ENCODE measurements around the gene KCNQ4.

KCNQ4 gene

DNA sequence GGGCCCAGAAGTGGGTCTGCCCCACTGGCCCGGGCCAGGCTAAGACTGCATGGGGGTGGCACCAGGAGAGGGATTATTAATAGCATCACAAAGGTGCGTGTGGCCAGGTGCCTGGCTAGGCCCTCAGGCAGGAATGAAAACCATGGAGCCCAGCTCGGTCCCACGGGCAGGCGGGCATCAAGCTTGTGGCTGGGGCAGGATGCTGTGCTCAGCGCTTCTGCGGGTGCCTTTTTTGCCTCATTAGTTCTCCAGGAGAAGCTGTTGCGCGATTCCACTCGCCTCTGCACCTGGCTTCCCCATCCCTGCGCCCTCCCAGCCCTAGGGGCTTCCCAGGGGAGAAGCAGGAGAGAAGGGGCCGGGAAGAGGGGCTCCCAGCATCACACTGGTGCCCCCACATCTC is 39.3 kb downstream of the KCNQ4 start:
- no peak for DNase-seq

GRCh38 chr1:40823345-40823744 is 39.8 kb downstream of the KCNQ4 start:
- no peak for DNase-seq

- DNase-seq, result no peak
These were observed 40.4 kb downstream of the KCNQ4 start for GRCh38 chr1:40823983-40824382.

DNA sequence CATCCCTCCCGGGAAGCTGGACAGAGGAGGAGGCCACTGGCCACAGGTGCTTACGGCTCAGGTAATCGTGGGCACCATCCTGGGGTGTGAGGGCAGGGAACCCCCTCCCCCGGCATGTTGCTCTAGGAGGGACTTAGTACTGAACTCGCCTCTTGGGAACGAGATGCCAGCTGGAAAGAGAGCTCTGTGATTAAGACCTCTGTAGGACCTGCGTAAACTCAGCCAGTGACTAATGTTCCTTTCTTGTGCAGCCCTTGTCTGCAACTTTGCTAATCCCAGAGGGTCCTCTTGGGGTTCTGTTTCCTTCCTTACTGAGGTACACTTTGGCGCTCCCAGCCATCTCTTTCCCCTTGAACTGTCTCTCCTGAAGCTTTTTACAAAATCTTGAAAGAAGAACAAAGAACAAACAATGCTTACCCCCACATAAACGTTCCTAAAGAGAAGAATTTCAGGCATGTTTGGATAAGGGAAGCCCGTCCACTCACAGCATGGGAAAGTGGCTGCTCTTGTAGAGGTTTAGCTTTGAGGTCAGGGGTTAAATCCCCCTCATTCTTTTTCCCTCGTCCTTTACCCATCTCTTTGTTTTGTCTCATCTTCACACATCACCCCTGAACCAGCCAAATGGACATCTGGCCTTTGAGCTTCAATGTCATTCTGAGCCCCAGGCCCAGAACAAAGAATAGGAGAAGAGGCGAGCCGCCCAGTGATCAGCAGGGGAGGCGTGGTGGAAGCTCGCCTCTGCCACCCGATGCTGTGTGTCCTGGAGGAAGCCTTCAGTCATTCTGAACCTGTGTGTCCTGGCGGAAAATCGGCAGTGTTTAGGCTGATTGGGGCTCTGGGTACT is 41.2 kb downstream of the KCNQ4 start:
- DNase-seq, result no peak

DNA sequence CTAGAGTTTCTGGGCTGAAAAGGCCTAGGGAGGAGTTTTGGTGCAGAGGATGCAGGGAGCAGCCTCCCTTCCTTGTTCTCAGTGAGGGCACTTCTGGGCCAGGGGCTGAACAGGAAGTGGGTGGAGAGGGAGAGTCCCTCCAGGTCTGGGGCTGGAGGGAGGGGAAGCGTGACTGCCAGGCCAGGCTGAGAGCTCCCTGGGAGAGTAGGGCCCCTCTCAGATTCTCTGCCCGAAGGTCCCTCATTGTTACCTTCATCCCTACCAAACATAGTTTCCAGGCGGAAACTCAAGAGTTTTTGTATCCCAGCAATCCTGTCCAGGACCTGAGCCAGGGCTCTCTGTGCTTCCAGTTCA is 41.8 kb downstream of the KCNQ4 start:
- DNase-seq, result no peak

GRCh38 chr1:40825996-40826395 is 42.4 kb downstream of the KCNQ4 start:
- peak in 1 of 2 experiments; percentile 24 for DNase-seq

DNA sequence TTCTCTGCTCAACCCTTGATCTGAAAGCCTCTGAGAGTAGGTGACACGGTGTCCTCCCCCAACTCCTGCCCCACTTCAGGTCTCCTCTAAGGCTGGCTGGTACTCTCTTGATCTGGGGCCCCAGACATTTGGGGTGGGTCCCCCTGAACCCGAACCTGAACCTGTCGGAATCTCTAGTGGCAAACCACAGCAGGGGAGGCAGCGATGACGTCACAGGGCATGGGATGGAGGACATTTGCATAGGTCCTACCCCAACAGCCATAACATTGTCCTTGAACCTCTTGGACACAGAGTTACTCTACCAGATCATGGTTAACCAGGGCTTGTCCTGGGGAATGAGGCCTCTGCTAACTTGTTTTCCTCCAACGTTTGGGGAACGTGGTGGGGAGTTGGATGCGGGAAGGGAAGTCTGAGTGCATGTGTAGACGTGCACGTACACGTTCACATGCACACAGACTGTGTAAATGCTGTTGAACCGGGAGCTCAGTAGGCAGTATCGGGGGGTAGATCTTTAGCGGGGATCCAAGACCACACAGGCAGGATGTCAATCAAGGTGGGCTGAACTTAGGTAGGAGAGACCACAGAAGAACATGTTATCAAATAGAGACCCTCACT is 46.2 kb downstream of the KCNQ4 start:
- DNase-seq, result no peak

DNA sequence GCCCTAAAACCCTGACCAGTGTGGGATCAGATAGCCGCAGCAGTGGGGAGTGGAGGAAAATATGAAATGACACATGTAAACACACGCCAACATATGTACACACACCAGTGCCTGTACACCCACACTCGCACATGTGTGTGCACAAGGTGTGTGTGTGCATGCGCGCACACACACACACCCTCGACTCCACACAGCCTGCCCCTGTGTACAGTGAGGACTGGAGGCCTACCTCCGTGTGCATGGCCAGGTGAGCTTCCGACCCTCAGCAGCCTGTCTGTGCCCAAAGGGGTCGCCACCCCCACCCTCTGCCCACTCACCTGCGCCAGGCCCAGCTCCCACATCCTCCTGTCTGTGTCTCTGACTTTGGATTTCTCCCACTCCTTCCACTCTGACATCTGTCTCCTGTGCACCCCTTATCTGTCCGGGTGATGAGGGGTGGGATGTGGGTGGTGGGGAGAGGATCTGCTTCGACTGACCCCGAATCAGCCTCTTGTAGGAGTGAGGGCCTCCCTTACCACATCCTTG is 46.9 kb downstream of the KCNQ4 start:
- DNase-seq, result no peak

GRCh38 chr1:40831001-40831732 is 47.6 kb downstream of the KCNQ4 start:
- DNase-seq, result no peak

DNA sequence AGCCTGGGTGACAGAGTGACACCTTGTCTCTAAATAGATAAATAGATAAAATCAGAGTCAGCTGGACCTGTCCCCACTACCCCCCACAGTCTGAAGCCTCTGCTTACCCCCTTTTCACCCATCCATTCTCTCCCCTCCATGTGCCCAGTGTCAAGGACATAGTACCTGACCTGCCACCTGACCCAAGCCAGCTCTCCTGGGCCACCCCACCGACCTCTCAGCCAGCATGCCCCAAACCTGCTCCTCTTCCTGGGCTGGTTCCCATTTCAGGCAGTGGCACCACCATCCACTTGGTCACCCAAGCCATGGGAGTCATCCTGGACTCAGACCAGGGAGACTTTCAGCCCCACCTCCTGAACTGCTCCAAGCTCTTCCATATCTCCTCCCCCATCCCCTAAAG is 50.4 kb downstream of the KCNQ4 start:
- no peak for DNase-seq

- no peak for DNase-seq
These were observed 51.5 kb downstream of the KCNQ4 start for GRCh38 chr1:40834968-40835545.

DNA sequence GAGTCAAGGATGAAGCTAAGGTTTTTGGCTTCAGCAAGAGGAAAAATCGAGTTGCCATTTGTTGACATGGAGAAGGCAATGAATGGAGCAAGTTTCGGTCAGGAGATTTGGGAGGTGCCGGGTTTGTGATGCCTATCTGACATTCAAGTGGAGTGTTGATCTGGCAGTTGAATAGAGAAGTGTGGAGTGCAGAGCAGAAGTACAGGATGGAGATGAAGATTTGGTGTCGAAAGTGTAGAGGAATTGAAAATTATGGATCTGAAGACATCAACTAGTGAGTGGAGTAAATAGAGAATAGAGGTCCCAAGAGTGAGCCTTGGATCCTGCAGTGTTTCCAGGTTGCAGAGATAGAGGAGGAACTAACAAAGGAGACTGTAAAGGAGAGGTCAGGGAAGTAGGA is 52.7 kb downstream of the KCNQ4 start:
- DNase-seq, result no peak

- no peak for DNase-seq
These were observed 54.0 kb downstream of the KCNQ4 start for GRCh38 chr1:40837601-40838000.

DNA sequence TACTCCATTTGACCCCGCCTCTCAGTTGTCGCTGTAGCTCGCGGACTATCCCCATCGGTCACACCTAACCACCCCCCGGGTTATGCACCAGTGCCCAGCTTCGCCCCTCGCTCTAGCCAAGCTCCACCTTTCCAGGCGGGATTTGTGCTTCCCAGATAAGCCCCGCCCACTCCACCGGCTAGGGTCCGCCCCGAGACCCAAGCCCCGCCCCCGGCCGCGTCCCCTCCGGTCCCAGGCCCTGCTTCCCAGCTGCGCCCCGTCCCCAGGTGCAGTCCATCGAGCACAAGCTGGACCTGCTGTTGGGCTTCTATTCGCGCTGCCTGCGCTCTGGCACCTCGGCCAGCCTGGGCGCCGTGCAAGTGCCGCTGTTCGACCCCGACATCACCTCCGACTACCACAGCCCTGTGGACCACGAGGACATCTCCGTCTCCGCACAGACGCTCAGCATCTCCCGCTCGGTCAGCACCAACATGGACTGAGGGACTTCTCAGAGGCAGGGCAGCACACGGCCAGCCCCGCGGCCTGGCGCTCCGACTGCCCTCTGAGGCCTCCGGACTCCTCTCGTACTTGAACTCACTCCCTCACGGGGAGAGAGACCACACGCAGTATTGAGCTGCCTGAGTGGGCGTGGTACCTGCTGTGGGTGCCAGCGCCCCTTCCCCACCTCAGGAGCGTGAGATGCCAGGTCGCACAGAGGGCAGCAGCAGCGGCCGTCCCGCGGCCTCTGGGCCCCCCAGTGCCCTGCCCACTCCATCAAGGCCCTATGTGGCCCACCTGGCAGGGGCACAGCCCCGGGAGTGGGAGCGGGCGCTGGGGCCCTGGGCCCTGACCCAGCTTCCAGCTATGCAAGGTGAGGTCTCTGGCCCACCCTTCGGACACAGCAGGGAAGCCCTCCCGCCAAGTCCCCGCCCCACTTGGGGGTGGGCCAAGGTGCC is 54.7 kb downstream of the KCNQ4 start:
- no peak for DNase-seq

- no peak for DNase-seq
These were observed 55.7 kb downstream of the KCNQ4 start for GRCh38 chr1:40838980-40839942.

DNA sequence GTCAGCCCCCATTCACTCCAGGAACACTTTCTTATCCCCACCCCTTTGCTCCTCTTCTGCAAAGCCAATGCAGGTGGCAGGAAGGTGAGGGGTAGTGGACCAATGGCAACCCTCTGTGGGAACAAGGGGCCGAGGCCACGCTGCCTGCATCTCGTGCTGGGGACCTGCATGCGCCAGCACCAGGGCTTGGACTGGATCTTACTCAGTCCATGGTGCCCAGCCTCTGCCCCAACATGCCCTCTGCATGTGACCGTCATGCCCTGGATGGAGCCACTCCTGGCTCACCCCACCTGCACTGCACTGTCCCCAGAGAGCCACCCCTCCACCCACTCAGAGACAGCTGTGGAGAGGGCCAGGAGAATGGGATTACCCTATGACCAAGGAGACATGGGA is 56.4 kb downstream of the KCNQ4 start:
- DNase-seq, result no peak

GRCh38 chr1:40840526-40841323 is 57.1 kb downstream of the KCNQ4 start:
- no peak for DNase-seq

- DNase-seq, result no peak
These were observed 58.0 kb downstream of the KCNQ4 start for GRCh38 chr1:40841602-40842001.

DNA sequence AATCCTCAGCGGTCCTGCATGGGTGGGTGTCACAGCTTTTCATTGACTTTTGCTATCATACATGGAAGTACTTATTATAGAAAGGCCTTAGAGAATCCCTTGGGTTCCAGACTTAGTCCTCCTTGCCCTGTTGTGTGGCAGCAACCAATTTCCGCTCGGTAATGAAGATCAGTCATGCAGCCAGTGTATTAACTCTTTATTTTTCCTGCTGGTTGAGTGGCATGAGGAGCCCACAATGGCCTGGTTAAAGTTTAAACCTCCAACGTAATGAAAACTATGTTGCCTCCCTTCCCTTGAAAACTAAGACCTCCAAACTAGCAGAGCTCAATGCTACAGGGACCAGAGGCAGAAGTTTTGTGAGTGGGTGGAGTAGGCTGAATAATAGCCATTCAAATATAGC is 58.6 kb downstream of the KCNQ4 start:
- DNase-seq, result no peak

DNA sequence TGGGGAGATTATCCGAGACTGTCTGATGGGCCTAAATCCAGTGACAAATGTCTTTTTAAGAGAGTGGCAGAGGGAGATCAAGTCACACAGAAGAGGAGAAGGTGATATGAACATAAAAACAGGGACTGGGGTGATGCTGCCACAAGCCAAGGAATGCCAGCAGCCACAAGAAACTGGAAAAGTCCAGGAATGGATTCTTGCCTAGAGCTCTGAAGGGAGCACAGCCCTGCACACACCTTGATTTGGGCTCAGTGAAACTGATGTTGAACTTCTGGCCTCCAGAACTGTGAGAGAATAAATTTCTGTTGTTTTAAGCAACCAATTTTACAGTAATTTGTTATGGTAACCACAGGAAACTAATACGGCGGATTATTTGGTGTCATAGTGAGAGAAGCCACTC is 59.1 kb downstream of the KCNQ4 start:
- no peak for DNase-seq
